Measurements from ENCODE around the gene PLOD3. TPM values are rescaled to one million over a fixed set of nuclear protein-coding genes. Genes with fewer than 3 reads are reported as not detected.

Gene PLOD3
- polyA plus RNA-seq, 1 experiment = 187 TPM

- no peak overlapping the region for H3K4me3 ChIP-seq (ENCODE audit: low read depth, low read length)
- TF ChIP-seq, protein P1, sequence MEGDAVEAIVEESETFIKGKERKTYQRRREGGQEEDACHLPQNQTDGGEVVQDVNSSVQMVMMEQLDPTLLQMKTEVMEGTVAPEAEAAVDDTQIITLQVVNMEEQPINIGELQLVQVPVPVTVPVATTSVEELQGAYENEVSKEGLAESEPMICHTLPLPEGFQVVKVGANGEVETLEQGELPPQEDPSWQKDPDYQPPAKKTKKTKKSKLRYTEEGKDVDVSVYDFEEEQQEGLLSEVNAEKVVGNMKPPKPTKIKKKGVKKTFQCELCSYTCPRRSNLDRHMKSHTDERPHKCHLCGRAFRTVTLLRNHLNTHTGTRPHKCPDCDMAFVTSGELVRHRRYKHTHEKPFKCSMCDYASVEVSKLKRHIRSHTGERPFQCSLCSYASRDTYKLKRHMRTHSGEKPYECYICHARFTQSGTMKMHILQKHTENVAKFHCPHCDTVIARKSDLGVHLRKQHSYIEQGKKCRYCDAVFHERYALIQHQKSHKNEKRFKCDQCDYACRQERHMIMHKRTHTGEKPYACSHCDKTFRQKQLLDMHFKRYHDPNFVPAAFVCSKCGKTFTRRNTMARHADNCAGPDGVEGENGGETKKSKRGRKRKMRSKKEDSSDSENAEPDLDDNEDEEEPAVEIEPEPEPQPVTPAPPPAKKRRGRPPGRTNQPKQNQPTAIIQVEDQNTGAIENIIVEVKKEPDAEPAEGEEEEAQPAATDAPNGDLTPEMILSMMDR (IDR thresholded peaks at IDR 0.05; ENCODE audit: insufficient read depth, low read depth, low read length) = no peak
- CTCF ChIA-PET = no interaction called here
- no peaks in the 10 kb centered on the region for H3K27me3 ChIP-seq (ENCODE audit: control insufficient read depth, insufficient read depth, low read length)
- POLR2A ChIA-PET = no interaction called here
- peaks cover 26% of the 10 kb centered on the region for H3K36me3 ChIP-seq (ENCODE audit: control insufficient read depth, insufficient read depth, low read length)
- no peak for DNase-seq (ENCODE audit: low read depth)
Measured at GRCh38 chr7:101241015-101241363, 23.6 kb upstream of the PLOD3 start.

DNA sequence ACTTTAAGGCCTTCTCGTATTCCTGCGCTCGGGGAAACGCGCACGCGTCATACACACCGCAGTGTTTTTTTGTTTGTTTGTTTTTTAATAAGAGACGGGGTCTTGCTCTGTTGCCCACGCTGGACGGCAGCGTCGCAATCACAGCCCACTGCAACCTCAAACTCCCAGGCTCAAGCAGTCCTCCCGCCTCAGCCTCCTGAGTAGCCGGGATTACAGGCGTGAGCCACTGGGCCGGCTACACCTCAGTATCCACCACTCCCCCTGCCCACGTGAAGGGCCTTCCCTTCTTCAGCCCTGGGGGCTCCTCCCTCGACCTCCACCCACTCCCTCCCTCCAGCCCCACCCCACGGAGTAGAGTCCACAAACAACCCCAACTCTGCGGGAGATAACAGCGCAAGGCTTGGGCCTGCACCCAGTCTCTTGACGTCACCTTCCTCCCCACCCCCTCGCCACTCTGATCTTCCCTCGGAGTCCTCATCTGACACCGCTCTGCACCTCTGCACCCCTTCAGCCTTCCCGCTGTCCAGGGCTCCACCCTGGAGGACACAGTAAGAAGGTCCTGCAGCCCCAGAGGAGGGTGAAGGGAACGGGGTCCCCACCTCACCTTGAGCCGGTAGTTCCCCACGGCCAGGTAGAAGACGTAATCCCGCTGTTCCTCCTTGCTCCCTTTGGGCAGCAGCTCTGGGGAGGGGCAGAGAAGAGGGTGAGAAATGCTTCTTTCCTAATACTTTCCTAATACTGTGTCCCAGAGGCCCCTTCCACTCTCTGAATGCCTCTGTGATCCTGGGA lies 23.0 kb upstream of the PLOD3 start:
- H3K36me3 ChIP-seq (ENCODE audit: control insufficient read depth, insufficient read depth, low read length) = peaks cover 26% of the 10 kb centered on the region
- TF ChIP-seq, protein P1 (IDR thresholded peaks at IDR 0.05; ENCODE audit: insufficient read depth, low read depth, low read length) = no peak
- DNase-seq (ENCODE audit: low read depth) = no peak
- no peak overlapping the region for H3K4me3 ChIP-seq (ENCODE audit: low read depth, low read length)
- POLR2A ChIA-PET = no interaction called here
- CTCF ChIA-PET = no interaction called here
- H3K27me3 ChIP-seq (ENCODE audit: control insufficient read depth, insufficient read depth, low read length) = no peaks in the 10 kb centered on the region

- Histone ChIP-seq H3K27me3 (ENCODE audit: control insufficient read depth, insufficient read depth, low read length) (no peaks in the 10 kb centered on the region), H3K4me3 (ENCODE audit: low read depth, low read length) (no peak overlapping the region), H3K36me3 (ENCODE audit: control insufficient read depth, insufficient read depth, low read length) (peaks cover 26% of the 10 kb centered on the region)
- TF ChIP-seq, protein P1 (IDR thresholded peaks at IDR 0.05; ENCODE audit: insufficient read depth, low read depth, low read length) = no peak
- ChIA-PET CTCF (no interaction called here), POLR2A (no interaction called here)
- no peak for DNase-seq (ENCODE audit: low read depth)
Measured at GRCh38 chr7:101239951-101240220, 22.5 kb upstream of the PLOD3 start.

DNA sequence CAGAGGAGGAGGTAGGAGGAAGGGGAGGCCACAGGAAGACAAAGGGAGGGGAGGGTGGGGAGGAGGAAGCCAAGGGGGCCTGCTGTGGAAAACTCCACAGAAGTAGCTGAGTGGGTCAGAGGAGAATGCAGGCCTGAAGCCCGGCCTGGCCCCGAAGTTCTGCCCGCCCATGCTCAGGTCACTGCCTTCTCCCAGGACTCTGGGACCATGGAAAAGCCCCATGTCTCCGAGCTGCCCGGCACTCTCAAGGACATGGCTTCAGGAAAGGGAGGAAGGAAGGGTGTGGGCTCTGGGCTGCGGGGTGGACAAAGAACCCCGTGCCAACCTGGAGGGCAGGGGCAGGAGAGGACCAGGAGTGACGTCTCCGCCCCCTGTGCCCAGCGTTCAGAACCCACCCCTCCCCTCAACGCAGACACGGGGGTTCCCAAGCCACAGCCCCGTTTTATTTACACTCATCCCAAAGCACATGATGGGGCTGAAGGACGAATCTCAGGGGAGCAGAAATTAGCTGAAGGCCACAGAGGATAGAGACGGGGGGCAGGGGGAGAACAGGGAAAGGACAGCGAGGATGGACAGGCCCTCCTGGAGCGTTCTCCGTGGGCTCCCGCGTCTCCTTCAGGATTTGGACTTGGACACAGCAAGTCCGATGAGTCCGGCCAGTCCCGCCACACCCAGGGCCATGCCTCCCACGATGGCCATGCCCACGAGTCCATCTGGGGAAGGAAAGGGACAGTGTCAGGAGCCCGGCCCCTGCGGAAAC lies 22.0 kb upstream of the PLOD3 start:
- no peak overlapping the region for H3K4me3 ChIP-seq (ENCODE audit: low read depth, low read length)
- H3K27me3 ChIP-seq (ENCODE audit: control insufficient read depth, insufficient read depth, low read length) = no peaks in the 10 kb centered on the region
- DNase-seq (ENCODE audit: low read depth) = no peak
- TF ChIP-seq, protein P1 (IDR thresholded peaks at IDR 0.05; ENCODE audit: insufficient read depth, low read depth, low read length) = no peak
- ChIA-PET CTCF (interaction anchor here (0.9 kb wide), 1 partner anchor 47 kb away, joined by 4 read pairs; no protein-coding TSS in a partner anchor), POLR2A (no interaction called here)
- peaks cover 26% of the 10 kb centered on the region for H3K36me3 ChIP-seq (ENCODE audit: control insufficient read depth, insufficient read depth, low read length)

GRCh38 chr7:101238226-101239182 lies 21.1 kb upstream of the PLOD3 start:
- H3K36me3 ChIP-seq (ENCODE audit: control insufficient read depth, insufficient read depth, low read length) = peaks cover 26% of the 10 kb centered on the region
- ChIA-PET CTCF (interaction anchor here (0.8 to 0.9 kb wide), 2 partner anchors 18 to 46 kb away, joined by 3 to 4 read pairs; no protein-coding TSS in a partner anchor), POLR2A (no interaction called here)
- H3K4me3 ChIP-seq (ENCODE audit: low read depth, low read length) = no peak overlapping the region
- TF ChIP-seq, protein P1 (IDR thresholded peaks at IDR 0.05; ENCODE audit: insufficient read depth, low read depth, low read length) = no peak
- no peaks in the 10 kb centered on the region for H3K27me3 ChIP-seq (ENCODE audit: control insufficient read depth, insufficient read depth, low read length)
- DNase-seq (ENCODE audit: low read depth) = no peak

Measured in BJ (cell line).